AG09319 (cell line): ENCODE results near the gene MCUB.

Source experiments
- DNase-seq: peaks from one replicate; pipeline ENCODE4 v3.0.0-alpha.2; 2010; ENCODE audit warnings: low read depth; ENCODE audit errors: extremely low read depth
- CTCF ChIP-seq: IDR thresholded peaks from 2 replicates; pipeline ENCODE4 v1.5.1; 2011; ENCODE audit warnings: low read depth, mild to moderate bottlenecking, inconsistent platforms, low read length, moderate library complexity

The MCUB gene

GRCh38 chr4:109600431-109600830 lies 40.4 kb downstream of the MCUB start:
- TF ChIP-seq CTCF = no peak

GRCh38 chr4:109601336-109601735 lies 41.3 kb downstream of the MCUB start:
- no peak for DNase-seq
- no peak for TF ChIP-seq CTCF

More at GRCh38 chr4:109600431-109600830, 40.4 kb downstream of the MCUB start:
- DNase-seq = no peak

GRCh38 chr4:109607976-109608375 lies 47.9 kb downstream of the MCUB start:
- no peak for TF ChIP-seq CTCF
- no peak for DNase-seq

- no peak for TF ChIP-seq CTCF
- DNase-seq = no peak
These were observed 48.8 kb downstream of the MCUB start for GRCh38 chr4:109608879-109609278.

- TF ChIP-seq CTCF = no peak
- DNase-seq = no peak
These were observed 49.4 kb downstream of the MCUB start for GRCh38 chr4:109609431-109609830.

GRCh38 chr4:109610489-109610888 lies 50.4 kb downstream of the MCUB start:
- no peak for TF ChIP-seq CTCF
- no peak for DNase-seq

- no peak for TF ChIP-seq CTCF
- DNase-seq = no peak
These were observed 51.1 kb downstream of the MCUB start for GRCh38 chr4:109611045-109611646.
